Transverse colon (tissue), 4 donors: Measurements from ENCODE around the gene TTN.

Source experiments
- EP300 ChIP-seq: sonication (generic); formaldehyde crosslinking; IDR thresholded peaks from one replicate; pipeline ENCODE4 v1.6.1; 2017; ENCODE audit warnings: antibody characterized with exemption, low read depth
- POLR2A ChIP-seq: fragments of 450-650 bp; IDR thresholded peaks from one replicate; pipeline ENCODE4 v1.6.1; 2016; ENCODE audit warnings: antibody characterized with exemption, mild to moderate bottlenecking, moderate library complexity
- POLR2AphosphoS5 ChIP-seq, 3 donors: sonication (generic); formaldehyde crosslinking; IDR thresholded peaks; one replicate each; pipeline ENCODE4 v1.6.1; 2016; ENCODE audit warnings: antibody characterized with exemption in 3 of 3
- TF ChIP-seq, protein P1 (sequence below), 5 experiments: fragments of 200-600 bp in 3 of 5; fragments of 450-650 bp in 2 of 5; sonication (generic) in 3 of 5; IDR thresholded peaks; 1 replicate in 2 of 5; 2 replicates in 3 of 5; pipeline ENCODE4 v1.5.1; 2016 to 2017; ENCODE audit warnings: antibody characterized with exemption in 5 of 5, inconsistent platforms in 3 of 5, mild to moderate bottlenecking in 2 of 5, moderate library complexity in 1 of 5

DNA sequence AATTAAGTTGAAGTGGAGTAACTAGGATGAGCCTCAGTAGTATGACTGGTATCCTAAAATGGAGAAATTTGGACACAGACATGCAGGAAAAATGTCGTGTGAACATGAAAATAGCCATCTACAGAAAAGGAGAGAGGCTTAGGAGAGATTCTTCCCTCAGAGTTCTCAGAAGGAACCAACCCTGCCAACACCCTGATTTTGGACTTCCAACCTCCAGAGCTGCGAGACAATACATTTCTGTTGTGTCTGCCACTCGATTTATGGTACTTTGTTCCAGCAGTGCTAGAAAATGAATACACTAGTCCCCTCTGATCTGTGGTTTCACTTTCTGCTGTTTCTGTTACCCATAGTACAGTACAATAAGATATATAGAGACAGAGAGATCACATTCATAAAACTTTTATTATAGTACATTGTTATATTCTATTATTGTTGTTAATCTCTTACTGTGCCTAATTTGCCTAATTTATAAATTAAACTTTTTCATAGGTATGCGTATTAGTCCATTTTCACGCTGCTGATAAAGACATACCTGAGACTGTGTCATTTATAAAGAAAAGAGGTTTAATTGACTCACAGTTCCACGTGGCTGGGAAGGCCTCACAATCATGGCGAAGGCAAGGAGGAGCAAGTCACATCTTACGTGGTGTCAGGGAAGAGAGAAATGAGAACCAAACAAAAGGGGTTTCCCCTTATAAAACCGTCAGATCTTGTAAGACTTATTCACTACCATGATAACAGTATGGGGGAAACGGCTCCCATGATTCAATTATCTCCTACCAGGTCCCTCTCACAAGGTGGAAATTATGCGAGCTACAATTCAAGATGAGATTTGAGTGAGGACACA lies 285.7 kb downstream of the TTN start:
- TF ChIP-seq POLR2A (no peak), EP300 (no peak), POLR2AphosphoS5 (IDR thresholded peaks at IDR 0.05) (no peak)
- TF ChIP-seq, protein P1, sequence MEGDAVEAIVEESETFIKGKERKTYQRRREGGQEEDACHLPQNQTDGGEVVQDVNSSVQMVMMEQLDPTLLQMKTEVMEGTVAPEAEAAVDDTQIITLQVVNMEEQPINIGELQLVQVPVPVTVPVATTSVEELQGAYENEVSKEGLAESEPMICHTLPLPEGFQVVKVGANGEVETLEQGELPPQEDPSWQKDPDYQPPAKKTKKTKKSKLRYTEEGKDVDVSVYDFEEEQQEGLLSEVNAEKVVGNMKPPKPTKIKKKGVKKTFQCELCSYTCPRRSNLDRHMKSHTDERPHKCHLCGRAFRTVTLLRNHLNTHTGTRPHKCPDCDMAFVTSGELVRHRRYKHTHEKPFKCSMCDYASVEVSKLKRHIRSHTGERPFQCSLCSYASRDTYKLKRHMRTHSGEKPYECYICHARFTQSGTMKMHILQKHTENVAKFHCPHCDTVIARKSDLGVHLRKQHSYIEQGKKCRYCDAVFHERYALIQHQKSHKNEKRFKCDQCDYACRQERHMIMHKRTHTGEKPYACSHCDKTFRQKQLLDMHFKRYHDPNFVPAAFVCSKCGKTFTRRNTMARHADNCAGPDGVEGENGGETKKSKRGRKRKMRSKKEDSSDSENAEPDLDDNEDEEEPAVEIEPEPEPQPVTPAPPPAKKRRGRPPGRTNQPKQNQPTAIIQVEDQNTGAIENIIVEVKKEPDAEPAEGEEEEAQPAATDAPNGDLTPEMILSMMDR (IDR thresholded peaks at IDR 0.05), result no peak
